Measurements from ENCODE around the gene KCNAB1. TPM values are rescaled to one million over a fixed set of nuclear protein-coding genes. Genes with fewer than 3 reads are reported as not detected.
"Not testable (repeated sequence)": the region's sequence is repeated elsewhere in the genome, so short reads cannot be mapped to it uniquely, and the experiment has no call there.

KCNAB1 gene
- total RNA-seq, 1 experiment from 2014 or later = not detected

- no peak for DNase-seq
- no peaks in the 10 kb centered on the region for H3K9me3 ChIP-seq
- H3K36me3 ChIP-seq = no peaks in the 10 kb centered on the region
- no peak overlapping the region for H3K4me3 ChIP-seq
- no peaks in the 10 kb centered on the region for H3K27me3 ChIP-seq
Measured at GRCh38 chr3:156561533-156561932, 441.2 kb downstream of the KCNAB1 start.

DNA sequence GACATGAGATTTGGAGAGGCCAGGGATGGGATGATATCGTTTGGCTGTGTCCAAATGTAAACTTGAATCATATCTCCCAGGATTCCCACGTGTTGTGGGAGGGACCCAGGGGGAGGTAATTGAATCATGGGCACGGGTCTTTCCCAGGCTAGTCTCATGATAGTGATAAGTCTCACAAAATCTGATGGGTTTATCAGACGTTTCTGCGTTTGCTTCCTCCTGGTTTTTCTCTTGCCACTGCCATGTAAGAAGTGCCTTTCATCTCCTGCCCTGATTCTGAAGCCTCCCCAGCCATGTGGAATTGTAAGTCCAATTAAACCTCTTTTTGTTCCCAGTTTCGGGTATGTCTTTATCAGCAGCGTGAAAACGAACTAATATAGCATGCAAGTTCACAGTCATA is 442.1 kb downstream of the KCNAB1 start:
- not testable (repeated sequence) for DNase-seq, H3K27me3 ChIP-seq, H3K36me3 ChIP-seq, H3K9me3 ChIP-seq, H3K4me3 ChIP-seq

GRCh38 chr3:156563900-156564682 is 443.7 kb downstream of the KCNAB1 start:
- no peaks in the 10 kb centered on the region for H3K9me3 ChIP-seq
- no peak overlapping the region for H3K4me3 ChIP-seq
- no peaks in the 10 kb centered on the region for H3K27me3 ChIP-seq
- H3K36me3 ChIP-seq = no peaks in the 10 kb centered on the region
- no peak for DNase-seq

- H3K9me3 ChIP-seq, H3K27me3 ChIP-seq, DNase-seq, H3K36me3 ChIP-seq, H3K4me3 ChIP-seq: not testable (repeated sequence)
Measured at GRCh38 chr3:156569016-156569415, 448.6 kb downstream of the KCNAB1 start.

GRCh38 chr3:156569881-156570280 is 449.5 kb downstream of the KCNAB1 start:
- not testable (repeated sequence) for H3K36me3 ChIP-seq, H3K4me3 ChIP-seq, DNase-seq, H3K9me3 ChIP-seq, H3K27me3 ChIP-seq

GRCh38 chr3:156575641-156576040 is 455.3 kb downstream of the KCNAB1 start:
- H3K4me3 ChIP-seq = no peak overlapping the region
- no peaks in the 10 kb centered on the region for H3K36me3 ChIP-seq
- H3K27me3 ChIP-seq = peaks cover 12% of the 10 kb centered on the region
- 0 out of 2 replicates have a peak, but pooled peaks cover 2% of the 10 kb centered on the region for H3K9me3 ChIP-seq
- DNase-seq = no peak

DNA sequence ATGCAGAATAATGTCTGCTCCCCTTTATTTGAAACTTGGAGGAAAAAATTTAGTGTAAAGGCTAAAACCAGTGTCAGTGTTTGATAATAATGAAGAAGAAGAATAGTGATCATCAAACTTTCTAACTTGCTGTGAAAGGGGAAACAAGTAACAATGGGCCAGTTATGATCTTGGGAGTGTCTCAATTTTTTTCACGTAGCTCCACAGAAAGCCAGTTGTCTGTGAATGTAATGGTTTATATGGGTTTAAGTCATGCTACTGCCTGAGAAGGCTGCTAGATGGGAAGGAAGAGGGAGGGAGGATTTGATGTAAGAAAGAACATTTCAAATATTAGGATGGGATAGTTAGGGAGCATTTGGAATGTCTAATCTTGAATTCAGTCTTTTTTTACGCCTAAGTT is 455.7 kb downstream of the KCNAB1 start:
- Histone ChIP-seq H3K36me3 (no peaks in the 10 kb centered on the region), H3K4me3 (no peak overlapping the region), H3K27me3 (peaks cover 12% of the 10 kb centered on the region), H3K9me3 (0 out of 2 replicates have a peak, but pooled peaks cover 2% of the 10 kb centered on the region)
- no peak for DNase-seq

GRCh38 chr3:156576651-156577348 is 456.4 kb downstream of the KCNAB1 start:
- Histone ChIP-seq H3K9me3 (0 out of 2 replicates have a peak, but pooled peaks cover 2% of the 10 kb centered on the region), H3K4me3 (no peak overlapping the region), H3K27me3 (peaks cover 12% of the 10 kb centered on the region), H3K36me3 (no peaks in the 10 kb centered on the region)
- DNase-seq = no peak

- Histone ChIP-seq H3K27me3 (peaks cover 12% of the 10 kb centered on the region), H3K4me3 (no peak overlapping the region)
- no peak for DNase-seq
Measured at GRCh38 chr3:156577736-156578135, 457.4 kb downstream of the KCNAB1 start.

DNA sequence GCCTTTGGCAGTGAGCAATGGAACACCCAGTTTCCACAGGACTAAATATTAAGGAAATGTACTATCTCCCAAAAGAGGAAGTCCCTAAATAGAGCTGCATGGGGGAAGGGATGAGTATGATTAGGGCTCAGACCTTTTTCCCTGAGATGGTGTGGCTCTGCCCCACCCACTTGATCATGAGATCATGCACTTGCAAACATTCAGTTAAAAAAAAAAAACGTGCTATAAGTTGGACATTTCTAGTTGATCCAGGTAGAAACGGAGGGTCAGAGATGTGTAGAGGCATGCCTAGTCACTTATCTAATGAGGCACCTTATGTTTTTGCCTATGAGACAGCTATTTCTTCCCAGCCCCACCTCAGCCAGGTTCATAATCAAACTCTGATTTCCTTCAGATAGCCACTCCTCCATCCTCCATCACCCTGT is 459.1 kb downstream of the KCNAB1 start:
- Histone ChIP-seq H3K27me3 (peaks cover 9% of the 10 kb centered on the region), H3K4me3 (no peak overlapping the region), H3K36me3 (no peaks in the 10 kb centered on the region), H3K9me3 (0 out of 2 replicates have a peak, but pooled peaks cover 2% of the 10 kb centered on the region)
- DNase-seq = no peak

More at GRCh38 chr3:156577736-156578135, 457.4 kb downstream of the KCNAB1 start:
- Histone ChIP-seq H3K36me3 (no peaks in the 10 kb centered on the region), H3K9me3 (0 out of 2 replicates have a peak, but pooled peaks cover 2% of the 10 kb centered on the region)

- Histone ChIP-seq H3K9me3 (no peaks in the 10 kb centered on the region), H3K4me3 (no peak overlapping the region), H3K27me3 (no peaks in the 10 kb centered on the region; the same call in 1 of the 2 replicates), H3K36me3 (no peaks in the 10 kb centered on the region)
- no peak for DNase-seq
Measured at GRCh38 chr3:156581033-156581432, 460.7 kb downstream of the KCNAB1 start.

- H3K9me3 ChIP-seq = no peaks in the 10 kb centered on the region
- no peaks in the 10 kb centered on the region; the same call in 1 of the 2 replicates for H3K27me3 ChIP-seq
- no peaks in the 10 kb centered on the region for H3K36me3 ChIP-seq
- H3K4me3 ChIP-seq = no peak overlapping the region
- DNase-seq = no peak
Measured at GRCh38 chr3:156581954-156582353, 461.6 kb downstream of the KCNAB1 start.

- Histone ChIP-seq H3K9me3 (no peaks in the 10 kb centered on the region), H3K4me3 (no peak overlapping the region), H3K36me3 (no peaks in the 10 kb centered on the region), H3K27me3 (no peaks in the 10 kb centered on the region; the same call in 1 of the 2 replicates)
- DNase-seq = no peak
Measured at GRCh38 chr3:156582532-156583183, 462.3 kb downstream of the KCNAB1 start.

GRCh38 chr3:156583469-156583868 is 463.1 kb downstream of the KCNAB1 start:
- Histone ChIP-seq H3K27me3 (no peaks in the 10 kb centered on the region; the same call in 1 of the 2 replicates), H3K36me3 (no peaks in the 10 kb centered on the region), H3K4me3 (no peak overlapping the region), H3K9me3 (no peaks in the 10 kb centered on the region)
- no peak for DNase-seq

DNA sequence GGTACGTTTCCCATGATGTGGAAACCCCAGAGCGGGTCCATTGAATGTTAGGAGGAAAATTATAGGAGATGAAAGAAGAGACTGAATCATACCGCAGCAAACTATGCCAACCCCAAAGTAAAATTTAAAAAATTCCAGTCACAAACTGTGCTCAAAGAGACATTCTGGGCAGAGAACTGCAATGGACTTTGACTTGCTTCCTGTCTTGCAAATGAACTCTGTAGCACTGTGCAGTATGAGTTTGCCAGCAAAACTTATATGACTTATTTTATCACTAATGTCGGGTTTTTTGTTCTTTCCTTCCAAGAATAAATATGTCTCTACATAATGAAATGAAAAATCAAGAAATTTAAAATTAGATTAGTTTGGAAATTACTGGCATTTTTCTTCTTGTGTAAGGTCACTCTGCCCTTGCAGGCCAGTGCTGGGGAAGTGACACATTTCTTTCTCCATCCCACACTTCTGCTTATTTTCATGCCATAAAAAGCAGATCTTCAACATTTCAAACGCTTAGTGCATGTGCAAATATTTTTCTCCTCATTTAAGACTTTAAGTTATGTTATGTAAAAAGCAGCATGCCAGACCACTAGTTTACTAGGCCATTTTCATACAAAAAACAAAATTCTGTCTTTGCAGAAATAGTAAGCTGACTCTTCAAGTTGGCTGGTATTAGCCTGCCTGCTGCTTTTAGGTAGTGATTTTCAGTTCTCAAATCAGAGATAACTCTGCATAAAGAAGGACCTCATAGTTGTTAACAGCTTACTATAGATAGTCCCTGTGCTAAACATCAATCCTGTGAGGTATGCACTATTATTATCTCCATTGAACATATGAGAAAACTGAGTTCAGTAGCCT is 466.8 kb downstream of the KCNAB1 start:
- no peak for DNase-seq
- Histone ChIP-seq H3K27me3 (no peaks in the 10 kb centered on the region; the same call in 1 of the 2 replicates), H3K4me3 (no peak overlapping the region), H3K36me3 (no peaks in the 10 kb centered on the region), H3K9me3 (no peaks in the 10 kb centered on the region)

- H3K27me3 ChIP-seq = no peaks in the 10 kb centered on the region
- no peak overlapping the region for H3K4me3 ChIP-seq
- H3K36me3 ChIP-seq = no peaks in the 10 kb centered on the region
- no peak for DNase-seq
- H3K9me3 ChIP-seq = no peaks in the 10 kb centered on the region
Measured at GRCh38 chr3:156587760-156588069, 467.3 kb downstream of the KCNAB1 start.
